Endodermal cell (in vitro differentiated cells): Measurements from ENCODE around the gene CCND1. TPM values are rescaled to one million over a fixed set of nuclear protein-coding genes. Genes with fewer than 3 reads are reported as not detected.

Experiments
- DNase-seq: peaks from one replicate; pipeline ENCODE4 v3.0.0-alpha.2; 2017
- H3K27ac ChIP-seq: 2 replicates; pipeline ENCODE4 v1.5.1; 2013; ENCODE audit warnings: mild to moderate bottlenecking, low read depth, low read length, moderate library complexity
- H3K27me3 ChIP-seq: 2 replicates; pipeline ENCODE4 v1.6.1; 2013; ENCODE audit warnings: mild to moderate bottlenecking, low read length, moderate library complexity; ENCODE audit not compliant: insufficient read depth, control insufficient read depth, poor library complexity, severe bottlenecking
- H3K36me3 ChIP-seq: 2 replicates; pipeline ENCODE4 v1.7.0; 2013; ENCODE audit warnings: mild to moderate bottlenecking, low read length, moderate library complexity; ENCODE audit not compliant: control insufficient read depth, insufficient read depth
- H3K4me1 ChIP-seq: one replicate; pipeline ENCODE4 v1.7.0; 2013; ENCODE audit warnings: low read length; ENCODE audit not compliant: control insufficient read depth, insufficient read depth
- H3K4me3 ChIP-seq: 2 replicates; pipeline ENCODE4 v1.5.1; 2013; ENCODE audit warnings: mild to moderate bottlenecking, low read length, moderate library complexity
- H3K9ac ChIP-seq: 2 replicates; pipeline ENCODE4 v1.6.1; 2013; ENCODE audit warnings: mild to moderate bottlenecking, low read length, moderate library complexity; ENCODE audit not compliant: poor library complexity, severe bottlenecking; ENCODE audit errors: extremely low read depth
- H3K9me3 ChIP-seq: 2 replicates; pipeline ENCODE4 v1.6.1; 2013; ENCODE audit warnings: mild to moderate bottlenecking, low read length, moderate library complexity; ENCODE audit not compliant: control insufficient read depth
- H3K27ac Mint-ChIP-seq: 2 replicates; pipeline ENCODE4 v1.8.0; 2020; ENCODE audit warnings: mixed read lengths
- H3K27me3 Mint-ChIP-seq: 2 replicates; pipeline ENCODE4 v1.8.0; 2021; ENCODE audit warnings: mild to moderate bottlenecking, mixed read lengths; ENCODE audit not compliant: insufficient read depth
- H3K36me3 Mint-ChIP-seq: 2 replicates; pipeline ENCODE4 v1.8.0; 2020; ENCODE audit warnings: low read depth, mixed read lengths
- H3K4me1 Mint-ChIP-seq: 2 replicates; pipeline ENCODE4 v1.8.0; 2020; ENCODE audit warnings: mixed read lengths
- H3K4me3 Mint-ChIP-seq: 2 replicates; pipeline ENCODE4 v1.8.0; 2020; ENCODE audit warnings: mild to moderate bottlenecking, moderate library complexity, mixed read lengths
- H3K9me3 Mint-ChIP-seq: 2 replicates; pipeline ENCODE4 v1.8.0; 2020; ENCODE audit warnings: mild to moderate bottlenecking, mixed read lengths
- CTCF ChIP-seq: fragments of 200-600 bp; sonication (generic); conservative IDR thresholded peaks from 2 replicates; pipeline ENCODE4 v1.5.0; 2021; ENCODE audit warnings: antibody characterized with exemption, mild to moderate bottlenecking
- WGBS, 2 experiments: methylation state at CpG; one replicate each; pipeline versions ENCODE4 v1.1.5 to v1.1.7; 2013; ENCODE audit warnings: missing lambda C conversion rate in 2 of 2, mixed read lengths in 1 of 2; ENCODE audit not compliant: insufficient coverage in 1 of 2, insufficient read length in 1 of 2; 5-methylcytosine and 5-hydroxymethylcytosine counted together
- total RNA-seq, 2 donors: library from RNA; stranded (reverse); fragmentation: NEBNext Ultra II Directional in 1 of 2; extraction: Animal tissue kit (Norgen Biotek cat#: 25700) in 1 of 2; gene quantifications; 2 replicates in 1 of 2; 3 replicates in 1 of 2; pipeline ENCODE4 v1.2.1, GENCODE V29; 2021

The CCND1 gene
- total RNA-seq, 2 donors from 2014 or later = 65.7 to 214 TPM

- no peak overlapping the region for H3K9ac ChIP-seq
- H3K27me3 Mint-ChIP-seq = no peaks in the 10 kb centered on the region
- peaks cover 2% of the 10 kb centered on the region for H3K4me1 ChIP-seq
- no peaks in the 10 kb centered on the region for H3K9me3 ChIP-seq
- TF ChIP-seq CTCF = no peak
- peaks cover 2% of the 10 kb centered on the region for H3K4me1 Mint-ChIP-seq
- H3K36me3 ChIP-seq = peaks cover 47% of the 10 kb centered on the region
- 94 to 97% methylated on average over 14 of the region's 14 CpGs for WGBS, 2 experiments
- no peaks in the 10 kb centered on the region for H3K9me3 Mint-ChIP-seq
- H3K27me3 ChIP-seq = no peaks in the 10 kb centered on the region
- no peak overlapping the region for H3K27ac Mint-ChIP-seq
- no peak overlapping the region for H3K27ac ChIP-seq
- no peak for DNase-seq
- no peak overlapping the region for H3K4me3 Mint-ChIP-seq
- H3K36me3 Mint-ChIP-seq = peaks cover 57% of the 10 kb centered on the region
- H3K4me3 ChIP-seq = no peak overlapping the region
These were observed 25.3 kb downstream of the CCND1 start for GRCh38 chr11:69666261-69666660.

GRCh38 chr11:69666752-69667536, 26.0 kb downstream of the CCND1 start:
- WGBS, 2 experiments = 95 to 97% methylated on average over 13 to 31 of the region's 33 CpGs
- Mint-ChIP-seq H3K36me3 (peaks cover 61% of the 10 kb centered on the region), H3K27ac (no peak overlapping the region), H3K4me1 (peaks cover 2% of the 10 kb centered on the region), H3K9me3 (no peaks in the 10 kb centered on the region), H3K27me3 (no peaks in the 10 kb centered on the region), H3K4me3 (no peak overlapping the region)
- H3K9ac ChIP-seq = no peak overlapping the region
- H3K36me3 ChIP-seq = peaks cover 54% of the 10 kb centered on the region
- no peak overlapping the region for H3K4me3 ChIP-seq
- no peak overlapping the region for H3K27ac ChIP-seq
- H3K9me3 ChIP-seq = no peaks in the 10 kb centered on the region
- no peak for TF ChIP-seq CTCF
- no peaks in the 10 kb centered on the region for H3K27me3 ChIP-seq
- H3K4me1 ChIP-seq = peaks cover 2% of the 10 kb centered on the region
- DNase-seq = no peak

GRCh38 chr11:69667619-69668604, 27.0 kb downstream of the CCND1 start:
- Histone ChIP-seq H3K4me3 (no peak overlapping the region), H3K36me3 (peaks cover 64% of the 10 kb centered on the region), H3K4me1 (peaks cover 2% of the 10 kb centered on the region), H3K27ac (no peak overlapping the region), H3K9ac (no peak overlapping the region), H3K9me3 (no peaks in the 10 kb centered on the region), H3K27me3 (no peaks in the 10 kb centered on the region)
- H3K27ac Mint-ChIP-seq = no peak overlapping the region
- no peak overlapping the region for H3K4me3 Mint-ChIP-seq
- H3K9me3 Mint-ChIP-seq = no peaks in the 10 kb centered on the region
- peaks cover 2% of the 10 kb centered on the region for H3K4me1 Mint-ChIP-seq
- H3K36me3 Mint-ChIP-seq = peaks cover 68% of the 10 kb centered on the region
- TF ChIP-seq CTCF = no peak
- DNase-seq = peak; percentile 42
- 95 to 99% methylated on average over 18 to 26 of the region's 26 CpGs for WGBS, 2 experiments
- H3K27me3 Mint-ChIP-seq = no peaks in the 10 kb centered on the region
